Tibial nerve (tissue), 4 donors: ENCODE measurements around the gene ARX.

Experiments used
- CTCF ChIP-seq, 5 experiments: fragments of 200-600 bp in 3 of 5; fragments of 450-650 bp in 2 of 5; sonication (generic) in 3 of 5; IDR thresholded peaks; one replicate each; pipeline ENCODE4 v1.5.1; 2016 to 2019; ENCODE audit warnings: antibody characterized with exemption in 5 of 5, mild to moderate bottlenecking in 3 of 5, moderate library complexity in 2 of 5
- EP300 ChIP-seq, 2 donors: sonication (generic); formaldehyde crosslinking; IDR thresholded peaks; one replicate each; pipeline ENCODE4 v1.6.1; 2017; ENCODE audit warnings: antibody characterized with exemption in 2 of 2, mild to moderate bottlenecking in 1 of 2
- POLR2A ChIP-seq, 2 donors: fragments of 450-650 bp; IDR thresholded peaks; one replicate each; pipeline ENCODE4 v1.6.1; 2017; ENCODE audit warnings: antibody characterized with exemption in 2 of 2, mild to moderate bottlenecking in 2 of 2, moderate library complexity in 2 of 2

GRCh38 chrX:25043192-25043591 is 27.4 kb upstream of the ARX start:
- TF ChIP-seq POLR2A (IDR thresholded peaks at IDR 0.05) (no peak), CTCF (IDR thresholded peaks at IDR 0.05) (no peak), EP300 (IDR thresholded peaks at IDR 0.05) (no peak)
